Measurements from ENCODE around the gene F10.

GRCh38 chr13:113075711-113076110, 46.9 kb upstream of the F10 start:
- TF ChIP-seq POLR2A (IDR thresholded peaks at IDR 0.05; ENCODE audit: low read length) = no peak
- no peak for TF ChIP-seq GATA1 (IDR thresholded peaks at IDR 0.05; ENCODE audit: low read depth, low read length)
